Measurements from ENCODE around the gene ARHGDIG.

GRCh38 chr16:280991-281659 lies 734 bp downstream of the ARHGDIG start:
- no peak for TF ChIP-seq CTCF (IDR thresholded peaks at IDR 0.05)
- TF ChIP-seq EZH2 (IDR thresholded peaks at IDR 0.05): no peak
